ENCODE measurements around the gene CBARP.

- no peak for TF ChIP-seq CTCF (IDR thresholded peaks at IDR 0.05; ENCODE audit: extremely low read depth in 1 of 2, insufficient read depth in 1 of 2, low read depth in 1 of 2, low read length in 2 of 2)
- TF ChIP-seq POLR2A (IDR thresholded peaks at IDR 0.05; ENCODE audit: low read depth, low read length), result no peak
- TF ChIP-seq MAX (IDR thresholded peaks at IDR 0.05; ENCODE audit: insufficient read depth, insufficient read length), result no peak
- TF ChIP-seq POLR2AphosphoS5 (IDR thresholded peaks at IDR 0.05; ENCODE audit: insufficient read depth, low read depth, low read length), result no peak
- no peak for TF ChIP-seq FOS (IDR thresholded peaks at IDR 0.05; ENCODE audit: borderline replicate concordance, insufficient read depth, low read length)
- no peak for TF ChIP-seq JUN (IDR thresholded peaks at IDR 0.05; ENCODE audit: borderline replicate concordance, insufficient read depth, insufficient read length, low read depth)
- no peak for TF ChIP-seq EZH2 (IDR thresholded peaks at IDR 0.05; ENCODE audit: borderline replicate concordance, low read depth, low read length, severe bottlenecking)
- TF ChIP-seq GATA2 (IDR thresholded peaks at IDR 0.05; ENCODE audit: insufficient read depth, insufficient read length, low read depth, low read length), result no peak
- TF ChIP-seq MYC (IDR thresholded peaks at IDR 0.05; ENCODE audit: low read depth, low read length), result no peak
Observed at GRCh38 chr19:1182727-1183126, 55.1 kb downstream of the CBARP start.
